HUES48 (cell line): ENCODE measurements around the gene SLAMF1.
"Not testable (repeated sequence)": the region's sequence is repeated elsewhere in the genome, so short reads cannot be mapped to it uniquely, and the experiment has no call there.

Experiments
- H3K27ac ChIP-seq: one replicate; pipeline ENCODE4 v1.7.0; 2013; ENCODE audit warnings: low read depth, low read length, inconsistent platforms
- H3K27me3 ChIP-seq: 2 replicates; pipeline ENCODE4 v1.6.1; 2013; ENCODE audit warnings: mild to moderate bottlenecking, low read length; ENCODE audit not compliant: control insufficient read depth, insufficient read depth
- H3K36me3 ChIP-seq: 2 replicates; pipeline ENCODE4 v1.6.1; 2013; ENCODE audit warnings: low read length; ENCODE audit not compliant: control insufficient read depth, insufficient read depth
- H3K4me1 ChIP-seq: 2 replicates; pipeline ENCODE4 v1.6.1; 2013; ENCODE audit warnings: mild to moderate bottlenecking, low read length; ENCODE audit not compliant: control insufficient read depth, insufficient read depth
- H3K4me3 ChIP-seq: 2 replicates; pipeline ENCODE4 v1.5.1; 2013; ENCODE audit warnings: mild to moderate bottlenecking, low read depth, low read length
- H3K9ac ChIP-seq: 2 replicates; pipeline ENCODE4 v1.6.1; 2013; ENCODE audit warnings: mild to moderate bottlenecking, low read depth, low read length, moderate library complexity
- H3K9me3 ChIP-seq: 2 replicates; pipeline ENCODE4 v1.6.1; 2013; ENCODE audit warnings: low read length; ENCODE audit not compliant: control insufficient read depth, insufficient read depth

SLAMF1 gene

DNA sequence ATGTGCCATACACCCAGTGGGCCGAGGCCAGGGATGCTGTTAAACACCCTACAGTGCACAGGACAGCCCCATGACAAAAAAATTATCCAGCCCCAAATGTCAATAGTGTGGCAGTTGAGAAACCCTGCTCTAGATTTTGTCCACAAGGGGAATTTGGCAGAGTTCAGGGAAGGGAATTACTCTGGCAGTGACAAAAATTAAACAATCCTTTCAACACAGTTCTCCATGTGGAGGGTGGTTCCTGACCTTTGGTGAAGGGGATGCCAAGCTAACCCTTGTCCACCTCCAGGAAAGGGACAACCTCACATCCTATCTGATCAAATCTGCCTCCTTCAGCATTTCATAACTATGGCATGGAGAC is 39.2 kb downstream of the SLAMF1 start:
- Histone ChIP-seq H3K27ac (no peak overlapping the region), H3K27me3 (no peaks in the 10 kb centered on the region), H3K9ac (no peak overlapping the region), H3K4me1 (no peaks in the 10 kb centered on the region), H3K9me3 (no peaks in the 10 kb centered on the region), H3K36me3 (no peaks in the 10 kb centered on the region), H3K4me3 (no peak overlapping the region)

DNA sequence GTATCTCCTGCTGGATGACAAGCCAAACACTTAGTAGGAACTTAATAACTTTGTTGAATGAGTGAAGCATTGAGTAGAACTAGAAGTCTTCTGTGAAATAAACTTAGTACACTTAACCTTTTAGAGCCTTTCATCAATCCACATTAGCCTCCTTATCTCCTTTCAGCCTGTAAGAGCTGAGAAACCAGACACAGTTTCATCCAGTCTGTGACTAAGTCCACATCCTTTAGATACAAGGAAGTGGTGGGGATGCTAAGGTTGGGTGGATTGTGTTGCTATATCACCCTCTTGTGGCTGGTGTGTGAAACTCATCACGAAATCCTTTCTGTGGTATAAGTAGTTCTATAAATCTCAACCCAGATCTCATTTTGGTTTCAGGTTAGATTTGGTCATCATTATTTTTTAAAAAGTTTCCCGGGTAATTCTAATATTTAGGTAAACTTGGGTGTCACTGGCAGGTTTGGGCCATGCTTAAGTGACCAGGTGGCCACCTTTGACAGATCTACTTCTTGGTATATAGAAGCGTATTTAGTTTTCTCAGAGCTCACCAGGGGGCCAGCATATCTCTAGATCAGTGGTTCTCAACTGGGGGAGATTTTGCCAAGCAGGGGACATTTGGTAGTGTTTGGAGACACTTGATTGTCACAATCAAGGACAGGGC is 39.7 kb downstream of the SLAMF1 start:
- Histone ChIP-seq H3K9me3 (no peaks in the 10 kb centered on the region), H3K36me3 (no peaks in the 10 kb centered on the region), H3K27me3 (no peaks in the 10 kb centered on the region), H3K4me1 (no peaks in the 10 kb centered on the region), H3K4me3 (no peak overlapping the region), H3K27ac (no peak overlapping the region), H3K9ac (no peak overlapping the region)

DNA sequence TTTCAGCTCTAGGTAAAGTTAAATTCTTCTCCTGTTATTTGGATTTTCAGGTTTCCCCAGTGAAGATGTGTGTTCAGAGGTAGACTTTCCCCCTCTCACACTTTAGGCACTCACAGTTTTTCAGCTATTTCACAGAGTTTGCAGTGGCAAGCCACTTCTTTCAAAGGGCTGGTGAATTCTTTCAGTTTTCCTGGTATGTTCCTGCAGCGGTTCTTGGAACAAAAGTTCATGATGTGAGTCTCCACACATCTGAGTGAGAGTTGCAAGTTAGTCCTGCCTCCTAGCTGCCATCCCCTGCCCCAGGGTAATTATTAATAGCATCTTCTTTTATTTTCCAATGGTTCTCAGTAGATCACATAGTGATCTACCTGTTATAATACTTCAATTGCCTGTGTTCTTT is 40.2 kb downstream of the SLAMF1 start:
- Histone ChIP-seq H3K27ac (no peak overlapping the region), H3K27me3 (no peaks in the 10 kb centered on the region), H3K9ac (no peak overlapping the region), H3K36me3 (no peaks in the 10 kb centered on the region), H3K4me3 (no peak overlapping the region), H3K4me1 (no peaks in the 10 kb centered on the region), H3K9me3 (no peaks in the 10 kb centered on the region)

DNA sequence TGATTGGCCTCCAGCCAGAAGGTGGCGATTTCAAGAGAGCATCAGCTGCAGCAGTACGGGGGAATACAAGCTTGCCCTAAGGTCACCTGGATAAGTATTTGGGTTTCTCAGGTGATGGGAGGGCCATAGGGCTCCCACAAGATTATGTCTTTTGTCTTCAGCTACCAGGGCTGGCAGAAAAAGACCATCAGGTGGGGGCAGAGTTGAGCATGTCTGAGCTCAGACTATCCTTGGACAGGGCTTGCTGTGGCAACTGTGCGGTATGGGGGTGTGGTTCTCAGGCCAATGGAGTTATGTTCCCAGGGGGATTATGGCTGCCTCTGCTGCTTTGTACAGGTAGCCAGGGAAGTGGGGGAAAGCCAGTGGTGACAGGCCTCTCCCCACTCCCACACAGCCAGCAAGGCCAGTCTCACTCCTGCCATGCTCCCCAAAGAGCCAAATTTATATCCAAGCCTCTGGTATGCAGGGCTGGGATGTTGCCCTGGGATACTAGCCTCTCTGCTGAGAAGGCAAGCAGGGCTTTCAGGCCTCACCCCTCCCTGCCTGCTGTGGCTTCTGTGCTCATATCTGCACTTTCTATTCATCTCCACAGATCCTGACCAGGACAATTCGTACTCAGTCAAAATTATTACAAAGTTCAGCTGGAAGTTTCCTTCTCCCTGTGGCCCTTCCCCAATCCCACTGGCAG is 40.9 kb downstream of the SLAMF1 start:
- Histone ChIP-seq H3K36me3 (no peaks in the 10 kb centered on the region), H3K9me3 (no peaks in the 10 kb centered on the region; the same call in 1 of the 2 replicates), H3K27me3 (no peaks in the 10 kb centered on the region), H3K4me3 (no peak overlapping the region), H3K9ac (no peak overlapping the region), H3K27ac (no peak overlapping the region), H3K4me1 (no peaks in the 10 kb centered on the region)

DNA sequence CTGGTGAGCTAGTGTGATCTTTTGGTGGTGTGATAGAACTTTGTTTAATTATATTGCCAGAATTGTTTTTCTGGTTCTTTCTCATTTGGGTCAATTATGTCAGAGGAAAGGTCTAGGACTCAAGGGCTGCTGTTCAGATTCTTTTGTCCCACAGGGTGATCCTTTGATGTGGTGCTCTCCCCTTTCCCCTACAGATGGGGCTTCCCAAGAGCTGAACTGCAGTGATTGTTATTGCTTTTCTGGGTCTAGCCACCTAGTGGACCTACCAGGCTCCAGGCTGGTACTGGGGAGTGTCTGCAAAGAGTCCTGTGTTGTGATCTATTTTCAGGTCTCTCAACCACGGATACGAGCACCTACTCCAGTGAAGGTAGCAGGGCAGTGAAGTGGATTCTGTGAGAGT is 41.6 kb downstream of the SLAMF1 start:
- Histone ChIP-seq H3K9ac (no peak overlapping the region), H3K27ac (no peak overlapping the region), H3K9me3 (no peaks in the 10 kb centered on the region; the same call in 1 of the 2 replicates), H3K4me3 (no peak overlapping the region), H3K4me1 (no peaks in the 10 kb centered on the region), H3K36me3 (no peaks in the 10 kb centered on the region), H3K27me3 (no peaks in the 10 kb centered on the region)

DNA sequence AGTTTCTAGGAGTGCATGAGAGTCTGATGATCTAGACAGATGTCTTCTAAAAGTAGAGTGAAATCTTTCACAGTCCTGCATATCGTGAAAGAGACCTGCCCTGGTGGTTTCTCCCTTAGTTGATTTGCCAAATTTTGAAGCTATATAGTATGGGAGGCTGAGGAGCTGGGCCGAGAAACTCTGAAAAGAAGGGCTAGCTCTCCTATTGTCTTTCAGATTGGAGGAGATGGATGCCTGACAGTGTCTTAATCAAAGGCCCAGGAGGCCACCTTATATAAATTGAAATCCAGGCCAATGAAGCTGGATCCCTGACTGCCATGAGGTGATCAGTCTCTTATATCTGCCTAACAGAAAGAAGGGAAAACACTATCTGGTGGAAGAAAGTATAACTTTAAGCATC is 49.1 kb downstream of the SLAMF1 start:
- Histone ChIP-seq H3K4me1 (no peaks in the 10 kb centered on the region), H3K4me3 (no peak overlapping the region), H3K27ac (no peak overlapping the region), H3K9me3 (no peaks in the 10 kb centered on the region; the same call in 1 of the 2 replicates), H3K9ac (no peak overlapping the region), H3K36me3 (no peaks in the 10 kb centered on the region), H3K27me3 (no peaks in the 10 kb centered on the region)

DNA sequence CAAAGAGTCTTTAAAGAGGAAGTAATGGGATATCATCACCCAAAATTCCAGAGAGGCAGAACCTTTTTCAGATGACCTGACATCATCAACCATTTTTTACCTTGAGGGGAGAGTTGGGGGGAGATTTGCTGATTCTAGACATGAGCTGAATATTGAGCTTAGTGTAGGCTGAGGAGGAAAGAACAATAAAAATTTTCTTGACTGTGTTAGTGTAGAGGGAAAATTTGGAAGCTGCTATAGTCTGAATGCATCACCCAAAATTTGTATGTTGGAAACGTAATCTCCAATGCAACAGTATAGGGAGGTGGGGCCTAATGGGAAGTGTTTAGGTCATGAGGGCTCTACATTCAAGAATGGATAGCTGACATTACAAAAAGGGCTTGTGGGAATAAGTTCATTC is 49.8 kb downstream of the SLAMF1 start:
- no peak overlapping the region for H3K4me3 ChIP-seq
- no peak overlapping the region for H3K27ac ChIP-seq
- no peaks in the 10 kb centered on the region for H3K36me3 ChIP-seq
- H3K9ac ChIP-seq, result no peak overlapping the region
- no peaks in the 10 kb centered on the region; the same call in 1 of the 2 replicates for H3K9me3 ChIP-seq
- no peaks in the 10 kb centered on the region for H3K4me1 ChIP-seq
- no peaks in the 10 kb centered on the region for H3K27me3 ChIP-seq

DNA sequence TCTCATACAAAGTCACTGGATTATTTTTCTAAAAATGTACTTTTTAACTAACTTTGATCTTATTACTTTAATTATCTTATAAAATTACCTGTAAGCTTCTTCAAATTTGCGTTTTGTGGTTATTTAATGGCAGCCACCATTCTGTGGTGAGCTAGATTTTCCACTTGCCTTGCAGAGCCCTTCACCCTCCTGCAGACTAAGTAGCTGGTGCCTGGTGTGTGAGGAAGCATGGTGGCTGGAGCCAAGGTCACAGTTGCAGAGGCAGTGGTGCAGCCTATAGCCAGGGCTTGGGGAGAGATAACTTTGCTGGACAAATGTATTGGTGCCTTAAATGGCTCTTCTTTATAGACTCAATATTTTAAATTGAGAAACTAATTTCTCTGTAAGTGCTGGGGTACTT is 56.4 kb downstream of the SLAMF1 start:
- H3K9me3 ChIP-seq, result no peaks in the 10 kb centered on the region
- H3K4me3 ChIP-seq, result no peak overlapping the region
- H3K9ac ChIP-seq, result no peak overlapping the region
- no peaks in the 10 kb centered on the region for H3K36me3 ChIP-seq
- no peaks in the 10 kb centered on the region for H3K27me3 ChIP-seq
- H3K4me1 ChIP-seq, result peaks cover 5% of the 10 kb centered on the region; the same call in 1 of the 2 replicates
- no peak overlapping the region for H3K27ac ChIP-seq

DNA sequence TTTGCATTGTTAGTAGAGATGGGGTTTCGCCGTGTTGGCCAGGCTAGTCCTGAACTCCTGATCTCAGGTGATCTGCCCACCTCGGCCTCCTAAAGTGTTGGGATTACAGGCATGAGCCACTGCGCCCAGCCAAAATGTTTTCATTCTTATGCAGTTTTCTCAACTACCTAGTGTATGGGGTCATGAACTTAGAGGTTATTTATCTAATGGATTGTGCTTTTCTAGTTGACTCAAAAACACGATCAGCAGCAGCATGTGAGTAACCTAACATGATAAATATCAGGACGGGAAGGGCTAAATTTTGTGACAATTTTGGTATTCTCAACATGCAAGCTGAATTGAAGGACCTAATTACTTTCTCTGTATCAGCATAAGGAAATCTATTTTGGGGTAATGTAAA is 58.4 kb downstream of the SLAMF1 start:
- Histone ChIP-seq H3K27me3 (no peaks in the 10 kb centered on the region), H3K9ac (no peak overlapping the region), H3K27ac (no peak overlapping the region), H3K9me3 (no peaks in the 10 kb centered on the region), H3K4me1 (peaks cover 5% of the 10 kb centered on the region; the same call in 1 of the 2 replicates), H3K4me3 (no peak overlapping the region), H3K36me3 (no peaks in the 10 kb centered on the region)

DNA sequence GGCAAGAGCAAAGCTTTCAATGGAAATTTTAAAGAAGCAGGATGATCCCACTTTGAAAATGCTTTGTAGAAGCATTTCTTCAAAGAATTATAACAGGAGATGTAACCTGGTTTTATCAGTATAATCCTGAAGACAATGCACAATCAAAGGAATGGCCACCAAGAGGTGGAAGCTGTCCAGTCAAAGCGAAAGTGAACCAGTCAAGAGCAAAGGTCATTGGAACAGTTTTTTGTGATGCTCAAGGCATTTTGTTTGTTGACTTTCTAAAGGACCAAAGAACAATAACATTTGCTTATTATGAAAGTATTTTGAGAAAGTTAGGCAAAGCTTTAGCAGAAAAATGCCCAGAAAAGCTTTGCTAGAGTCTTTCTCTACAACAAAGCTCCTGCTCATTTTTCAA is 62.1 kb downstream of the SLAMF1 start:
- H3K36me3 ChIP-seq, result no peaks in the 10 kb centered on the region
- no peaks in the 10 kb centered on the region for H3K27me3 ChIP-seq
- H3K9ac ChIP-seq, result no peak overlapping the region
- no peak overlapping the region for H3K27ac ChIP-seq
- H3K4me3 ChIP-seq, result no peak overlapping the region
- peaks cover 5% of the 10 kb centered on the region; the same call in 1 of the 2 replicates for H3K4me1 ChIP-seq
- H3K9me3 ChIP-seq, result no peaks in the 10 kb centered on the region

DNA sequence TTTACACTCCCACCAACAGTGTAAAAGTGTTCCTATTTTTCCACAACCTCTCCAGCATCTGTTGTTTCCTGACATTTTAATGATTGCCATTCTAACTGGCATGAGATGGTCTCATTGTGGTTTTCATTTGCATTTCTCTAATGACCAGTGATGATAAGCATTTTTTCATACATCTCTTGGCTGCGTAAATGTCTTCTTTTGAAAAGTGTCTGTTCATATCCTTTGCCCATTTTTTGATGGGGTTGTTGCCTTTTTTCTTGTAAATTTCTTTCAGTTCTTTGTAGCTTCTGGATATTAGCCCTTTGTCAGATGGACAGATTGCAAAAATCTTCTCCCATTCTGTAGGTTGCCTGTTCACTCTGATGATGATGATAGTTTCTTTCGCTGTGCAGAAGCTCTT is 63.9 kb downstream of the SLAMF1 start:
- H3K4me3 ChIP-seq, H3K27ac ChIP-seq, H3K36me3 ChIP-seq, H3K9me3 ChIP-seq, H3K9ac ChIP-seq, H3K4me1 ChIP-seq, H3K27me3 ChIP-seq: not testable (repeated sequence)
